A549 (cell line): ENCODE measurements around the gene PCBP3. TPM values are rescaled to one million over a fixed set of nuclear protein-coding genes. Genes with fewer than 3 reads are reported as not detected.

Experiments
- ATAC-seq, 2 experiments: fragments of 200-7000 bp in 1 of 2; fragments of >200 bp in 1 of 2; cut with Nextera tagmentation in 1 of 2; cut with Tn5 transposase in 1 of 2; 3 replicates each; pipeline versions ENCODE4 v1.8.0 to v1.9.1; 2018 to 2020; ENCODE audit warnings: mild to moderate bottlenecking in 1 of 2, moderate library complexity in 1 of 2
- CTCF ChIA-PET: fragments of 300-600 bp; sonication (Branson Sonifier 250); formaldehyde crosslinking; extraction: SDS; loops from one replicate; lab custom pipeline; 2021; ENCODE audit warnings: antibody characterized with exemption, inconsistent platforms; lab: Yijun Ruan, JAX
- POLR2A ChIA-PET: fragments of 350-600 bp; formaldehyde crosslinking; extraction: SDS; loops from one replicate; lab custom pipeline; 2021; ENCODE audit warnings: antibody characterized with exemption, inconsistent platforms; lab: Yijun Ruan, JAX
- DNase-seq, 2 experiments: peaks; one replicate each; pipeline versions ENCODE4 v3.0.0 to v3.0.0-alpha.2; 2011 to 2016; ENCODE audit warnings: low read depth in 1 of 2, low spot score in 1 of 2
- FAIRE-seq: peaks from 2 replicates; lab custom pipeline; 2011; peaks lifted over from hg19 to GRCh38; lab: Jason Lieb, UNC
- H3K27ac ChIP-seq, 2 experiments: fragments of >200 bp; sonication (Bioruptor Twin); formaldehyde crosslinking; 3 replicates each; pipeline ENCODE4 v1.5.1; 2016 to 2017
- H3K4me1 ChIP-seq: fragments of >200 bp; sonication (Bioruptor Twin); formaldehyde crosslinking; 3 replicates; pipeline ENCODE4 v1.6.1; 2016
- H3K4me2 ChIP-seq: fragments of >200 bp; sonication (Bioruptor Twin); formaldehyde crosslinking; 3 replicates; pipeline ENCODE4 v1.6.1; 2016
- H3K4me3 ChIP-seq: fragments of >200 bp; sonication (Bioruptor Twin); formaldehyde crosslinking; 3 replicates; pipeline ENCODE4 v1.5.1; 2016
- H3K9me3 ChIP-seq: fragments of >200 bp; sonication (Bioruptor Twin); formaldehyde crosslinking; 3 replicates; pipeline ENCODE4 v1.6.1; 2016
- BHLHE40 ChIP-seq: IDR thresholded peaks from 2 replicates; pipeline ENCODE4 v1.6.1; 2012; ENCODE audit warnings: low read depth, low read length, inconsistent platforms
- CHD4 ChIP-seq: fragments of 200-600 bp; sonication (generic); IDR thresholded peaks from 2 replicates; pipeline ENCODE4 v1.6.1; 2016; ENCODE audit warnings: antibody characterized with exemption, mild to moderate bottlenecking, borderline replicate concordance
- EP300 ChIP-seq, 2 experiments: fragments of >200 bp; sonication (Bioruptor Twin); formaldehyde crosslinking; IDR thresholded peaks; 2 replicates in 1 of 2; 3 replicates in 1 of 2; pipeline ENCODE4 v1.6.1; 2016 to 2017
- FOSB ChIP-seq: fragments of 250-450 bp; sonication (Bioruptor Pico); IDR thresholded peaks from 2 replicates; pipeline ENCODE4 v1.5.0; 2020; ENCODE audit warnings: mild to moderate bottlenecking, moderate library complexity
- FOXS1 ChIP-seq: fragments of 250-450 bp; sonication (Bioruptor Pico); IDR thresholded peaks from 2 replicates; pipeline ENCODE4 v1.5.0; 2020; ENCODE audit warnings: mild to moderate bottlenecking, moderate library complexity
- JUN ChIP-seq, 2 experiments: fragments of >200 bp; sonication (Bioruptor Twin); formaldehyde crosslinking; IDR thresholded peaks; 2 replicates in 1 of 2; 3 replicates in 1 of 2; pipeline ENCODE4 v1.6.1; 2016 to 2017
- JUNB ChIP-seq: fragments of >200 bp; sonication (Bioruptor Twin); formaldehyde crosslinking; IDR thresholded peaks from 2 replicates; pipeline ENCODE4 v1.6.1; 2016
- MAFK ChIP-seq: fragments of 450-650 bp; IDR thresholded peaks from 2 replicates; pipeline ENCODE4 v1.6.1; 2014; ENCODE audit not compliant: partially characterized antibody
- MAZ ChIP-seq: fragments of 150-350 bp; IDR thresholded peaks from 2 replicates; pipeline ENCODE4 v1.6.1; 2014; ENCODE audit warnings: antibody characterized with exemption, low read depth, low read length, borderline replicate concordance
- MYC ChIP-seq: IDR thresholded peaks from 2 replicates; pipeline ENCODE4 v1.6.1; 2012; ENCODE audit warnings: mild to moderate bottlenecking, inconsistent platforms, low read length, improper control_type of control experiment, borderline replicate concordance
- NFE2L2 ChIP-seq: fragments of 150-350 bp; conservative IDR thresholded peaks from 2 replicates; pipeline ENCODE4 v1.6.1; 2014; ENCODE audit warnings: low read length
- PBX3 ChIP-seq: IDR thresholded peaks from 2 replicates; pipeline ENCODE4 v1.6.1; 2012
- POLR2AphosphoS2 ChIP-seq: conservative IDR thresholded peaks from 2 replicates; pipeline ENCODE4 v1.6.1; 2012; ENCODE audit warnings: low read length, improper control_type of control experiment, inconsistent platforms
- REST ChIP-seq: fragments of 200-600 bp; sonication (generic); IDR thresholded peaks from 2 replicates; pipeline ENCODE4 v1.6.1; 2016; ENCODE audit warnings: antibody characterized with exemption, mild to moderate bottlenecking, moderate library complexity
- ZFP36 ChIP-seq: fragments of 450-650 bp; IDR thresholded peaks from 2 replicates; pipeline ENCODE4 v1.6.1; 2014; ENCODE audit warnings: borderline replicate concordance; ENCODE audit not compliant: partially characterized antibody
- ZNF302 ChIP-seq: fragments of 250-450 bp; sonication (Bioruptor Pico); IDR thresholded peaks from 2 replicates; pipeline ENCODE4 v1.9.0; 2021; ENCODE audit warnings: inconsistent platforms, mild to moderate bottlenecking, moderate library complexity
- WGBS: methylation state at CpG from one replicate; pipeline ENCODE4 v1.1.6; 2017; ENCODE audit errors: missing lambda C conversion rate; 5-methylcytosine and 5-hydroxymethylcytosine counted together
- polyA plus RNA-seq, 4 experiments: library from polyadenylated mRNA; depleted of rRNA in 3 of 4; stranded (reverse); fragments of >200 nt; fragmentation: RNase III in 1 of 4; extraction: RNeasy Plus Mini Kit Qiagen cat#74134 plus additional on column Dnase treatment in 1 of 4; gene quantifications; 2 replicates in 3 of 4; 3 replicates in 1 of 4; pipeline ENCODE4 v1.2.3, GENCODE V29; 2011 to 2017
- TF ChIP-seq, protein P1 (sequence below): fragments of 250-450 bp; sonication (Bioruptor Pico); IDR thresholded peaks from 2 replicates; pipeline ENCODE4 v1.5.0; 2020; ENCODE audit warnings: low read depth, mild to moderate bottlenecking, moderate library complexity
- TF ChIP-seq, protein P2 (sequence below): fragments of >200 bp; sonication (Bioruptor Twin); formaldehyde crosslinking; IDR thresholded peaks from 2 replicates; pipeline ENCODE4 v1.6.1; 2016
- TF ChIP-seq, protein P3 (sequence below): fragments of >200 bp; sonication (Bioruptor Twin); formaldehyde crosslinking; IDR thresholded peaks from 3 replicates; pipeline ENCODE4 v1.6.1; 2016

PCBP3 gene
- polyA plus RNA-seq, 2 of the 4 experiments (the other 2 are of a cell fraction) = 0.30 to 0.34 TPM

DNA sequence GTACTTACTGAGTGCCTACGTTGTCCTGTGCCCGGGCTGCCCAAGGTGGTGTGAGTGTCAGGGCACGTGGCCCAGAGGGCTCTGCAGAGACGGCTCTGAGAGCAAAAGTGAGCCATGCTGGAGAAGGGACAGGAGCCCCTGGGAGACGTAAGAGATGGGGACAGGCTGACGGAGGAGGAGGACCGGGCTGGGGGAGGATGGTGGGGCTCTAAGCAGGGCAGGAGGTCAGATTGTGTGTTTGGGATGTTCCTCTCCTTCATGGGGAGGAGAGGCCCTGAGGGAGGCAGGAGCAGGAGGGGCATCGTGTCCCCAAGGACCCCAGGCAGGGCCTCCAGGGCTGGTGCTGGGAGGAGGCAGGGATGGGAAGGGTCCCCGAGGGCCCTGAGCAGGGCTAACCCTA is 158.9 kb downstream of the PCBP3 start:
- FAIRE-seq (no peak), ATAC-seq (no peak), DNase-seq (no peak)
- ChIA-PET CTCF (interaction anchor here (1.8 kb wide), 1 partner anchor 246 kb away, joined by 7 read pairs; no protein-coding TSS in a partner anchor), POLR2A (no interaction called here)
- H3K4me3 ChIP-seq = no peak overlapping the region
- TF ChIP-seq CHD4 (no peak), NFE2L2 (no peak), EP300 (IDR thresholded peaks at IDR 0.05) (no peak), POLR2AphosphoS2 (no peak), PBX3 (no peak), BHLHE40 (no peak), FOSB (CRISPR knock-in tag) (no peak), MAFK (no peak), ZNF302 (CRISPR knock-in tag) (no peak), MYC (no peak)
- TF ChIP-seq, protein P1, sequence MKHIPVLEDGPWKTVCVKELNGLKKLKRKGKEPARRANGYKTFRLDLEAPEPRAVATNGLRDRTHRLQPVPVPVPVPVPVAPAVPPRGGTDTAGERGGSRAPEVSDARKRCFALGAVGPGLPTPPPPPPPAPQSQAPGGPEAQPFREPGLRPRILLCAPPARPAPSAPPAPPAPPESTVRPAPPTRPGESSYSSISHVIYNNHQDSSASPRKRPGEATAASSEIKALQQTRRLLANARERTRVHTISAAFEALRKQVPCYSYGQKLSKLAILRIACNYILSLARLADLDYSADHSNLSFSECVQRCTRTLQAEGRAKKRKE (CRISPR knock-in tag) = no peak
- TF ChIP-seq, protein P2, sequence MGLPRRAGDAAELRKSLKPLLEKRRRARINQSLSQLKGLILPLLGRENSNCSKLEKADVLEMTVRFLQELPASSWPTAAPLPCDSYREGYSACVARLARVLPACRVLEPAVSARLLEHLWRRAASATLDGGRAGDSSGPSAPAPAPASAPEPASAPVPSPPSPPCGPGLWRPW = no peak
- no peaks in the 10 kb centered on the region for H3K4me1 ChIP-seq
- no peaks in the 10 kb centered on the region for H3K9me3 ChIP-seq
- H3K27ac ChIP-seq = no peak overlapping the region
- WGBS = 39% methylated on average over 9 of the region's 9 CpGs
- H3K4me2 ChIP-seq = no peak overlapping the region

- no peaks in the 10 kb centered on the region for H3K4me1 ChIP-seq
- TF ChIP-seq FOXS1 (CRISPR knock-in tag) (no peak), JUN (IDR thresholded peaks at IDR 0.05) (no peak)
- TF ChIP-seq, all 56 proteins: peak for 0
- no peak for ATAC-seq
- no peak for DNase-seq
- 45% methylated on average over 7 of the region's 8 CpGs for WGBS
- no peak overlapping the region for H3K4me3 ChIP-seq
- H3K4me2 ChIP-seq = no peak overlapping the region
- H3K9me3 ChIP-seq = no peaks in the 10 kb centered on the region
- CTCF ChIA-PET = interaction anchor here (1.8 kb wide), 1 partner anchor 247 kb away, joined by 7 read pairs; no protein-coding TSS in a partner anchor
- H3K27ac ChIP-seq = no peak overlapping the region
- POLR2A ChIA-PET = no interaction called here
- no peak for FAIRE-seq
Observed at GRCh38 chr21:45802956-45803617, 159.6 kb downstream of the PCBP3 start.

GRCh38 chr21:45803618-45804340 is 160.3 kb downstream of the PCBP3 start:
- Histone ChIP-seq H3K4me3 (no peak overlapping the region), H3K4me1 (no peaks in the 10 kb centered on the region), H3K4me2 (no peak overlapping the region), H3K27ac (no peak overlapping the region), H3K9me3 (no peaks in the 10 kb centered on the region)
- TF ChIP-seq, protein P3, sequence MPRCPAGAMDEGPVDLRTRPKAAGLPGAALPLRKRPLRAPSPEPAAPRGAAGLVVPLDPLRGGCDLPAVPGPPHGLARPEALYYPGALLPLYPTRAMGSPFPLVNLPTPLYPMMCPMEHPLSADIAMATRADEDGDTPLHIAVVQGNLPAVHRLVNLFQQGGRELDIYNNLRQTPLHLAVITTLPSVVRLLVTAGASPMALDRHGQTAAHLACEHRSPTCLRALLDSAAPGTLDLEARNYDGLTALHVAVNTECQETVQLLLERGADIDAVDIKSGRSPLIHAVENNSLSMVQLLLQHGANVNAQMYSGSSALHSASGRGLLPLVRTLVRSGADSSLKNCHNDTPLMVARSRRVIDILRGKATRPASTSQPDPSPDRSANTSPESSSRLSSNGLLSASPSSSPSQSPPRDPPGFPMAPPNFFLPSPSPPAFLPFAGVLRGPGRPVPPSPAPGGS = no peak
- TF ChIP-seq EP300 (IDR thresholded peaks at IDR 0.05) (no peak), ZNF302 (CRISPR knock-in tag) (no peak), REST (no peak), MAZ (no peak), JUNB (no peak), ZFP36 (no peak), FOSB (CRISPR knock-in tag) (no peak), MAFK (no peak), FOXS1 (CRISPR knock-in tag) (no peak)
- ChIA-PET POLR2A (no interaction called here), CTCF (interaction anchor here (1.8 kb wide), 1 partner anchor 248 kb away, joined by 7 read pairs; no protein-coding TSS in a partner anchor)
- FAIRE-seq (no peak), ATAC-seq (no peak), DNase-seq (no peak)
- 49% methylated on average over 8 of the region's 15 CpGs for WGBS
